Medulla oblongata (tissue), 1 donor: Measurements from ENCODE around the gene PRRC2B.
"Not testable (repeated sequence)": the region's sequence is repeated elsewhere in the genome, so short reads cannot be mapped to it uniquely, and the experiment has no call there.

Source experiments
- DNase-seq: peaks from one replicate; pipeline ENCODE4 v3.0.0-alpha.2; 2015; ENCODE audit errors: extremely low spot score

PRRC2B gene

DNA sequence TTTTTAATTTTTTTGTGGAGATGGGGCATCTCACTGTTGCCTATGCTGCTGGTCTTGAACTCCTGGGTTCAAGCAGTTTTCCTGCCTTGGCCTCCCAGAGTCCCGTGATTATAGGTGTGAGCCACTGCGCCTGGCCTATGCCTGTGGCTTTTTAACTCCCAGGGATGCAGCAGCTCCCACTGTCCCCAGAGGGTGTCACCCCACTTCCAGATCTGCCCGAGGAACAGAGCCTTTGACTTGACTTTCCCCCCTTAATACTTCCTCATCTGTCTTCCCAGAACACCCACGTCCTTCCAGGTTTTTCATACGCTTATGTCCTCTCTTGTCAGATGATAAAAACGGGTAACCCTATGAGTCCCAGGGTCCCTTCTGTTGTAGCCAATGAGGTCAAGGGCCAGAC lies 7.6 kb upstream of the PRRC2B start:
- no peak for DNase-seq

DNA sequence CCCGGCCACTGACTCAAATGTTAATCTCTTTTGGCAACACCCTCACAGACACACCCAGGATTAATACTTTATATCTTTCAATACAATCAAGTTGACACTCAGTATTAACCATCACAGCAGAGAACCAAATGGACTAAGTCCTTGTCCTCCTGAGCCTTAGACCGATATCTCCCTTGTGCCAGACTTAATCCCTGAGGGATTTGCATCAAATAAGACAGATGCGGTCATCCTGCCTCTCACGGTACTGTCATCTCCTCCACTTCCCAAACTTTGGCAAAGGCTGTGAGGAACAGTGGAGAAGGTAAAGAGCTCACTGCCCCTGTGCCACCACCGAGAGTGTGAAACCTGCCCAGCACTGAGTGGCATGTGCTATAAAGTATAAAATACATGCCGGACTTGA lies 6.5 kb upstream of the PRRC2B start:
- no peak for DNase-seq

DNA sequence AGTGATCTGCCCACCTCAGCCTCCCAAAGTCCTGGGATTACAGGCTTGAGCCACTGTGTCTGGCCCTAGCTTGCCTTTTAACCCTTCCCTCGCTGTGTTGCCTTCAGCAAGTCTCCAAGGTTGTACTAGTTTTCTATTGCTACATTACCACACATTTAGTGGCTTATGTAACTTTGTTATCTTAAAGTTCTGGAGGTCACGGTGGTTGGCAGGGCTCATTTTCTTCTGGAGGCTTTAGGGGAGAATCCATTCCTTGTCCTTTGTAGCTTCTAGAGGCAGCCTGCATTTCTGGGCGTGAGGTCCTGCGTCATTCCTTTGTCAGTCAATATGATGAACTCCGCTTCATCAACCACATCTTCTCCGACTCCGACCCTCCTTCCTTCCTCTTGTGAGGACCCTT lies 2.9 kb upstream of the PRRC2B start:
- DNase-seq: no peak

DNA sequence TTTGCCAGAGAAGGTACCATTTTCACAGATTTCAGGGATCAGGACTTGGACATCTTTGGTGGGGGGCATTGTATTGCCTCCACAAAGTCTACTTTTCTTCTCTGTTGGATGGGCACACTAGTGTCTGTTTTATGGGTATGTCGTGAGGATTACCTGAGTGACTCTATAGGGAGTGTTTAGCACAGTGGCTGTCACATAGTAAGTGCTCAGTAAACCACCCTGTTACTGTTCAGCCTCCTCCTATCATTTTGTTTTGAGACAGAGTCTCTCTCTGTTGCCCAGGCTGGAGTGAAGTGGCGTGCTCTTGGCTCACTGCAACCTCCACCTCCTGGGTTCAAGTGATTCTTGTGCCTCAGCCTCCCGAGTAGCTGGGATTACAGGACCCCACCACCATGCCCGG lies 2.4 kb upstream of the PRRC2B start:
- DNase-seq: no peak

DNA sequence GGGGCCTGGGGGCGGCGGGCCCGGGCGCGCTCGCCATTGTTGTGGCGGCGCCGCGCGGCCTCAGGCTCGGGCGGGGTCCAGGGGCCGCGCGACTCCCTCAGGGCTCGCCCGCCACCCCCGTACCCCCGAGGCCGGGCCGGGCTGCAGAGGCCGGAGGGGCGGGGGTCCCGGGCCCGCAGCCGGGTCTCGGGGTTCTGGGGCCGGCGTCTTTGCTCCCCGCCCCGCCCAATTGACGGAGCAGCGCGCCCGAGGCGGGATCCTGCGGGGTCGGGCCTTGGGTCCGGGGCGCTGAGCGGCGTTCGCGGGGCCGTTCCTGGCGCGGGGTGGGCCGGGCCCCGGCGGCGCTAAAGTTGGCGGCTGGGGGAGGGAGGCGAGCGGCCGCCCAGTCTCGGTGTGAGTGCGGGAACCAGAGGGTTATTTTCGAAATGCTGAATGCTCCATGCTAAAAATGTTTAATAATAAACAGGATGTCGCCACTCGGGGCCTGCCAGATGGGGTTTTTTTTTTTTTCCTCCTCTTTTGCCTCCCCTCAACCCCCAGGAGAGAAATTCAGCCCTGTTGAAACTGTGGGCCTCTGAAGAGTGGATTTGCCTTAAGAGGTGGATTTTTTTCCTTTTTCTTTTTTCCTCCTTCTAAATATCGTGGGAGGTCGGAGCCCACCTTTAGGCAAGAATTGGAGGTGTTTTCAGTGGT lies 724 bp downstream of the PRRC2B start:
- DNase-seq: no peak

DNA sequence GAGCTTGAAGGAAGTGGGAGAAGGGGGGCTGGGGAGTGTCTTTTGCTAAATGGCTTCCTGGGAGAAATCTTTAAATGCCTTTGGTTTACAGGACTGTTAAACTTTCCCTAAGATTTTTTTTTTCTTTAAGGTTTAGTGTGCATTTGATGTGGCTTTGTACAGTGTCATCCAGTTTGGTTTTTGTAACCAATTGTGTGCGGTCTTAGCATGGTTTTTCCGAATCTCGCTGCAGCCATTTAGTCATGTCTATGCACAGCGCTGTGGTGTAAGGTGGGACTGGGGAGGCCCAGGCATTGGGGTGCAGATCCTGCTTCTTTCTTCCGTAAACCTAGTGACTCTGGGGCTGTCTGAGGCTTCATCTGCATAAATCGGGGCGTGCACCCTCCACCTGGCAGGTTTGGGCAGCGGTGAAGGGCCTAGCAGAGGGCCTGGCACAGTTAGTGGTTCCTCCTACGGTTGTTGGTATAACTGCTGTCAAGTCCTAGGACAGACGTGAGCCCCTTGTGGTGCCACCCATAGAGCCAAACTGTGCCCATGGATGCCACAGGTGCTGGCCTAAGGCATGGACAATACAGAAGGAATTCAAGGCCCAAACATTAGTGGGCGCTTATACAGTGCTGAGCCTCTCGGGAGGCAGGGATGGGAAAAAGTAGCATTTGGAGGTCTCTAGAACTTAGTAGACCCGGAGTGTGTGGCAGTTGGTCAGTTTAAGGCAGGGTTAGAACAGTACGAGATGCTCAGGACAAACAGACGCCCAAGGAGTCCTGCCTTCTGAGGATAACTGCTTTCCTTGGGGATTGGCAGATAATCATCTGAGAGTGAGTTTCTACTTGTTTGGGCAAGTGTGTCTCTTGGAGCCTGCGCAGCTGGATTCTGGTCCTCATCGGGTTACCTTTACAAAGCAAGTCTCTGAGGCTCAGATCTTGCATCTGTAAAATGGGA lies 1.5 kb downstream of the PRRC2B start:
- DNase-seq: no peak

DNA sequence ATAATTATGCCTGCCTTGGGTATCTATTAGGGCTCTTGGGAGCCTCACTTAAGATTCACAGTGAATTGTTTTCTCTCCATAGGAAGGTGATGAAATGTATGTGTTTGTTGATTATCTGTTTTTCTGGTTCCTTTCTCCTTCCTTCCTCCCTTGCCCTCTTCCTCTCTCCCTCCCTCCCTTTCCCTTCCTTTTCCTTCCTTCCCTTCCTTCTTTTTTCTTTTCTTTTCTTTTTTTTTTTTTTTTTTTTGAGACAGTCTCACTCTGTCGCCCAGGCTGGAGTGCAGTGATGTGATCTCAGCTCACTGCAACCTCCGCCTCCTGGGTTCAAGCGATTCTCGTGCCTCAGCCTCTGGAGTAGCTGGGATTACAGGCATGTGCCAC lies 2.2 kb downstream of the PRRC2B start:
- not testable (repeated sequence) for DNase-seq

DNA sequence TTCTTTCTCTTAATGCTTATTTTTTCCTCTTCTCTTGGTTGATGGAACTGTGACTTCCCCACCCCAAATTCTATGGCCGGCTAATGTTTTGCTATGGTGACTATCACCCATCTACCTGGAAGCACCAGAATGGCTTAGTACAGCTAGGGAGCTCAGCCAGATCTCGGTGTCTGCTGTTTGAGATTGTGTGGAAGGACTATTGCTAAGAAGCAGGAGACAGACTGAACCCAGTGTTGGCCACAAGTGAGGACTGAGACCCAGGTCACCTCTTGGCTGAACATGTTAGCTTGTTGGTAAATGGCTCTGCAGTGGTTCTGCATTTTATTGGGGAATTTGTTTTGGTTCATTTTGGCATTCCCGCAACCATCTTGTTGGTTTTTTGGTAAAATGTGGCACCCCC lies 2.7 kb downstream of the PRRC2B start:
- DNase-seq: no peak

DNA sequence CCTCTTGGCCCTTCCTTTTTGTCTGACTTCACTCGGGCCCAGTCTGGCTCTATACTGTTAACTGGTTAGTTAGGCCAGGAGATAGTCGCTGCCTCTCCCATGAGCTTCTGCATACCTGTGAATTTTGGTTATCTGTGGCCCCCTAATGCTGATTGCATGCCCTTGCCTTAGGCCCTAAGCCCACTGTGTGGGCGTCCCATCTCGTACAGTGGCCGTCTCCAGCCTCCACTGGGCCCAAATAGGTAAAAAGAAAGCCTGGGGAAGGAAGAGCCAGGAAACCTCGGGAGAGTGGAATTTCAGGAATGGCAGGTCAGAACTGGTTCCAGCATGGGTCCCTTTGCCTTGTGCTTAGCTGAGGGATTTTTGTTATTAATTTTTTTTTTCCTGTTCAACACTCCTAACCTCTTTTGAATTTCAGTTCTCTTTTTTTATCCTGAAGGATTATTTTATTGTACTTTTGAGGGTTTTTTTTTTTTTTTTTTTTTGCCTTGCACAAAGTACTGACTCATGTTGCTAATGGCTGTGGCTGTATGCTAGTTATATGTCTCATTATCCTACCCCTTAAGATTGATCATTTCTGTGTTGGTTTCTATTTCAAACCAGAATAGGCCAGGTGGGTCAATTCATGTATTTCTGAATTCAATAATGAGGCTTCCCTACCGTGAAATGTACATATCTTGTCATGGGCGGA lies 3.4 kb downstream of the PRRC2B start:
- no peak for DNase-seq

DNA sequence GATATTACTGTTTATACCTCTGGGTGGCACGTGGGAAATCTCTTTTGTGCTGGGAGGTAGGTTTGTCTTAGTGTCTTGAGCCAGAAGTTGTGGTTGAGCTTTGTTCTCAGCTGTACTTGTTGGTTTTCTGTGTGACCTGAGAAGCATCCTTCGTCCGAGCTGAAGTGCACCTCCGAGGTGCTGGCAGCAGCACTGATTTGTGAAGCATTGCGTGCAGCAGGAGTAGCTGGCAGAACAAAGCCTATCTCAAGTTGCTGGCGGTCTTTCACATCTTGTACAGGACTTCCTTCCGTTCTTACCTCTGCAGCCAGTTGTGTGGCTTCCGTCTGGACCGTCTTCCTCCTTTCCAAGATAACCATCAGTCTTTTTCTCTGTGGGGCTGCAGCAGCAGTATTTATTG lies 4.3 kb downstream of the PRRC2B start:
- no peak for DNase-seq

DNA sequence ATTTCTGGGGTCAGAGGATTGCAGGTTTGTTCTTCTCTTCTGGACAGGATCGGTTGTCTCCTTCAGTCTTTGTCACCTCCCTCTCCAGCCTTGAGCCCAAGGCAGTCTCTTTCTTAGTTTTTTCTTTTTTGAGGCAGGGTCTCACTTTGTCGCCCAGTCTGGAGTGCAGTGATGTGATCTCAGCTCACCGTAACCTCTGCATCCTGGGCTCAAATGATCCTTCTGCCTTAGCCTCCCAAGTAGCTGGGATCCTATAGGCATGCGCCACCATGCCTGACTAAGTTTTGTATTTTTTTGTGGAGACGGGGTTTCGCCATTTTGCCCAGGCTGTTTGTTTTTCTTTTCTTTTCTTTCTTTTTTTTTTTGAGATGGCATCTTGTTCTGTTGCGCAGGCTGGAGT lies 6.1 kb downstream of the PRRC2B start:
- DNase-seq: no peak

DNA sequence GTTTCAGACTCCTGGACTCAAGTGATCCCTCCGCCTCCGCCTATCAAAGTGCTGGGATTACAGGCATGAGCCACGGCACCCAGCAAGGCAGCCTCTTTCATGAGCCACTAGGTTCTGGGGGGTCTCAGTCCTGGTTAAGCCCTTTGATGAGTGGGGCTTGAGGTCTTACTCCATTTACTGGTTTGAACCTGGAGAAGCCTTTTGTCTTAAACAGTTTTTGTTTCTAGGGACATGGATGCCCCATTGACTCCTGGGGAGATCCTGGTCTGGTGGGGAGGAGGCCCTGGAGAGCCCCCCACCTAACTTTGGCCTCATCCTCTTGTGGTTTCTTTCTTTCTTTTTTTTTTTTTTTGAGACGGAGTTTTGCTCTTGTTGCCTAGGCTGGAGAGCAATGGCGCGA lies 6.7 kb downstream of the PRRC2B start:
- no peak for DNase-seq

DNA sequence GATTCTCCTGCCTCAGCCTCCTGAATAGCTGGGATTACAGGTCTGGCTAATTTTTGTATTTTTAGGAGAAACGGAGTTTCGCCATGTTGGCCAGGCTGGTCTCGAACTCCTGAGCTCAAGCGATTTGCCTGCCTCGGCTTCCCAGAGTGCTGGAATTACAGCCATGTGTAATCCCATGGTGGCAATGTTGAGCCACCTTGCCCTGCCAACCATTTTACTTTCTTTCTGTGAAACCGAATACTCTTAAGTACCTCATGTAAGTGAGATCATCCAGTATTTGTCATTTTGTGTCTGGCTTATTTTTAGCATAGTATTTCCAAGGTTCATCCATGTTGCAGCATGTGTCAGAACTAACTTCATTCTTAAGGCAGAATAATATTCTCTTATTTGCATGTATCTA lies 8.2 kb downstream of the PRRC2B start:
- DNase-seq: no peak

DNA sequence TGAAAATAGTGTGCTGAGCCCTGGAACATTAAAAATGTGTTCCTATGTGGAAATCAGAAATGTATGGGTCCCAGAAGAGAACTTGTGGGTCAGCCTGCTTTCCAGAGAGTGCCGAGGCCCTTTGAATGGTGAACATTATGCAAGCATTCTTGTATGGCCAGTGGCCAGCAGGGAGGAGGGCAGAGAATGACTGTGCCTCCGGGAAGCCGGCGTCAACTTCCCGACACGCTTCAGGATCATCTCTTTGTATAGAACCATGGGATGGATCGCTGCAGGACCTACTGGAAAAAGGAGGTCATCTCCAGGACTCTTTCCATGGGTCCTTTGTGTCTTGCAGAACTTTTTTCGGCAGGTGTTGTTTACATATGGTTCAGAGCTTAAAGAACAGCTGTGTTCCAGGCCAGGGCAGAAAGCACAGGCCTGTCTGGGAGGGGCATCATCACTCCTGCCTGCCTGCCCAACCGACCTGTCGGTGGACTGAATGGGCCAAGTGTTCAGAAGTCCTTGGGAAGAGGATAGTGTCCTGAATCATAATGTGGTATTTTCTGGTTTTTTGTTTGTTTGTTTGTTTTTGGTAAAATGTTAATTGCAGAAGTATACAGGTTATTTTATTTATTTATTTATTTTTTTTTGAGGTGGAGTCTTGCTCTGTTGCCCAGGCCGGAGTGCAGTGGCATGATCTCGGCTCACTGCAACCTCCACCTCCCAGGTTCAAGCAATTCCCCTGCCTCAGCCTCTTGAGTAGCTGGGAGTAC lies 9.0 kb downstream of the PRRC2B start:
- DNase-seq: peak; percentile 93

DNA sequence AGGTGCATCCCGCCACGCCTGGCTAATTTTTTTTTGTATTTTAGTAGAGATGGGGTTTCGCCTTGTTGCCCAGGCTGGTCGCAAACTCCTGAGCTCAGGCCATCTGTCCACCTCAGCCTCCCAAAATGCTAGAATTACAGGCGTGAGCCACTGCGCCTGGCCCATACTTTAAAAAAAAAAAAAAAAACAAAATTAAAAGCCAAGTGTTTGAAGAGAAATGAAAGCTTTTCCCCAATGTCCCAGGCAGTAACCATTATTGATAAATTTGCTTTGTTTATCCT lies 9.5 kb downstream of the PRRC2B start:
- no peak for DNase-seq

DNA sequence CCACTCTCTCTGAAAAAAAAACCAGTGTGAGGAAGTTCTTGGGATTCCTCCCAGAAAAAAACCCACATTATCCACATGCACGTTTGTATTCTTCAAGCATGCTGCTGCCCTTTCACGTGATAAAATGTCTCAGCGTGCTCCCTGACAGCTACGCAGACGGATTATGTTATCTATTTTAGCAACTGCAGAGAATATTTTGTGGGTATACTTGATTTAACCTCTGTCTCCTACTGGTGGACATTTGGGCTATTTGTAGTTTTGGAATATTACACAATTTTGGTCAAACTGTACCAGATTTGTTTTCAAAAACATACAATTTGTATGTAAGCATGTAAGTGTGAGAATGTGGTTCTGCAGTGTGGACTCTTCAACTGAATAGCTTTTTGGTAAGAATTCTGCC lies 10.7 kb downstream of the PRRC2B start:
- peak; percentile 51 for DNase-seq

DNA sequence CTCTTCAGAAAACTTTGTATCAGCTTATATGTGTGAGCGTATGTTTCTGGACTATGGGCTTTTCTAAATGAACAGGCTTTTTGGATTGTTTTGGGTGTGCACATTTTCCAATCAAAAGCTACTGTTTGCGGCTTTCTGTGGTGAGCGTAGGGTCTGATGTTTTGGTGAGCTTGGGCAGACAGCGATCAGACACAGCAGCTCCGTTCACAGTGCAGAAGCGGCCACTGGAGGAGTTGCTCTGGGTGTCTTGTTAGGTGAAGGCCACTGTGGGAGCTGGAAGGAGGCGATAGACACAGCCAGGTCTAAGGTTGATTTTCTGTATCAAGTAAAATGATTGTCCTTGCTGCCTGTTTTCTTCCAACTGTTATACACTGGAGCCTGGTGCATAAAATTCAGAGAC lies 11.1 kb downstream of the PRRC2B start:
- DNase-seq: no peak

DNA sequence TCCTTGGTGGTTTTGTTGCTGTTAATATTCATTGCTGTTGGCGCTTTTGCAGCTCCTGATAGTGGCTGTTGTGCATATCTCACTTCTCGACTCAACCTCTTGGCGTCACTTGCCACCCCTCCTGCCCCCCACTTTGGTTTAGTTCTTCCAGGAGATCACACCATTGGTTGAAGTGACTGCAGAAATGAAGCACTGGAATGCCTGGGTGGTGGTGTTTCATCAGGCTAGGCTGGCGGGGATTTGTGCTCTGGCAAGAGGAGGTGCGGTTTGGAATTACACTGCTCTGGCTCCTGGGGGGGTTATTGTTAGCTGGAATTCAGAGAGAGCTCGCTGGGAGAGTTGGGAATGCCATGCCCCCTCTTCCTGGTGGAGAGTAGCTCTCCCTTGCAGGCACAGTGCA lies 11.5 kb downstream of the PRRC2B start:
- no peak for DNase-seq

DNA sequence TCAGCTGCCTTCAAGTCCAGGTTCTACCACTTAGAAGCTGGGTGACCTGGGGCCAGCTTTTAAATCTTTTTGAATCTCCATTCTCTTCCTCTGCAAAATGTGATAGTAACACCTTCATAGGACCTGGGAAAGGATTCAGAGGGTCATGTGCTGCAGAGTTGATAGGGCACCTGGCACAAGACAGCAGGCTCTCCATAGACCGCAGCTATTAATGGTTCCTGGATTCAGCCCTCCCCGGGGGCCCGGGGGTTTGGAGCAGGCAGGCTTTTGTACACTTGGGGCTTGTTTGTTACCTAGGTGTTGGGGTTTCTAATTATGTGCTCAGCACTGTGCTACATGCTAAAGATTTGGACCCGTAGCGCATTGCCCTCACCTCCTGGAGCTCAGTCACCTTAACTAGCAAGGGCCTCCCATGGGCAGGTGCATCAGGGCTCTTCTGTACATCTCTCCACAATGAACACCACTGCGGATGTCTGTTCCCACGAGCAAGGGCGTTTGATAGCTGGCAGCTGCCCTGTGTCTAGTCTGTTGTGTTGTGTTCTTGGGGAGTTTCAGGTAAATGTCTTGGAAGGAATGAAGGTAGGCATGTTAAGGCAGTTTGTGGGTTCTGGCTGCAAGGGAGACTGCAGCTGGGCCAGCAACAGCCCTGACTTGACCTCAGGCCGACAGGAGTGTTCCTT lies 12.1 kb downstream of the PRRC2B start:
- DNase-seq: no peak

DNA sequence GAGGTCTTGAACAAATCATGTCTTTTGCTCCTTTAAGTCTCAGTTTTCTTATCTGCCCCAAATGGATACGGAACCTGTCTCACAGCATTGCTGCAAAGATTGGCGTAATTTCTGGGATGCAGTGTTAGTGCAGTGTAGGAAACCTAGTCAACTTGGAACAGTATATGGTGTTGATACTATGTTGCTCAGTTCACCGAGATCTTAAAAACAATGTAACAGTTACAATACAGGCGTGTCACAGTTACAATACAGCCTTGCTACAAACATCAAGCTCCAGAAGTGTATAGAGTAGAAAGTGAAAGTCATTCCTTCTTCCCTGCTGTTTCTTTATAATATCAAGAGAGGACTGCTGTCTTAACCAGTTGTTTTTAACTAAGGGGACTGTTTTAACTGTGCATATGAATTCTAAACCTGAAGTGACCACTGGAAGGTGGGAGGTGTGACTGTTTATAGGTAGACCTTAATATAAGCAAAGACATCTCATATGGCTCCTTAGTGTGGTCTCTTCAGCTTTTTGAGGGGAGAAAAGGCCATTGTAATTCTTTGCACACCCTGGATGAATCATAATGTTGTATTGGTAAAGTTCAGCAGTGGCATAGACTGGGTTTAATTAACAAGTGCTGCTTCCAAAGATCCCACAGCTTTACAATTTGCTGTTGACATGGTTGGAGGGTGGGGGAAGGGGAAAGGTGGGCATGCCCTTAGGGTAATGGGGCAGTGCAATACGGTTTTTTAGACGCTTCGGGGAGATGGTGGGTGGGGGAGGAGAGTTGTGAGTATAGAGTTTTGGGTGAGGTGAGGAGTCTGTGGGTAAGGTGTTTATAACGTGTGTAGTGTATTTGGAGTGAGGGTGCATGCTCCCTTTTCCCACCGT lies 12.9 kb downstream of the PRRC2B start:
- peak; percentile 17 for DNase-seq
